ENCODE results near the gene ENTPD6. TPM values are rescaled to one million over a fixed set of nuclear protein-coding genes. Genes with fewer than 3 reads are reported as not detected.

ENTPD6 gene
- total and polyA plus RNA-seq, 2 donors (not counting 1 experiment from before 2014, with no cell fraction given): 64.4 to 79.8 TPM

DNA sequence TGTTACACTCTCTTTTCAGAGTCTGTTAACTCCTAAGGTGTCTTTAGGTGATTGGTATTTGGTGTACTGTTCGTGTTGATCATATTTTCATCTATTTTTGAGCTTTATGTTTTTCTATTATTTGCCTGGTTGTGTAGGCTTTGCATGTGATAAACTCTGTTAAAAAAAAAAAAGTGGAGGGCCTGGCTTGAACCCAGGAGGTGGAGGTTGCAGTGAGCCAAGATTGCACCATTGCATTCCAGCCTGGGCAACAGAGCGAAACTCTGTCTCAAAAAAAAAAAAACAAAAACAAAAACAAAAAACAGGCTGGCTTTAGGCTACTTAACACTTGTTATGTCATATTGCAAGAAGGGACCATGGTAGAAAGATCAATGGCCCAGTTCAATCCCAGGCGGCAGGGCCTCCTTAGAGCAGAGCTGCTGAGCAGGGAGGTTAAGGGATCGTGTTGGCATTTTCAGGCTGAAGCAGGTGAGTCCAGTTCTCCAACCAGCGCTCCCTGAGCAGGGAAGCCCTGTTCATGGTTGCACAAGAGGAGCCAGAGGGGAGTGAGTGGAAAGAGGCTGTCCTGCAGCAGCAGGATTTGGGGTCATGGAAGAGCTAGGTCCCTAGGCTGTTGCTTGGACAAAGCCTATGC, 60.8 kb downstream of the ENTPD6 start:
- no peak for DNase-seq
- H3K27ac Mint-ChIP-seq: no peak overlapping the region
- H3K9me3 ChIP-seq (ENCODE audit: control extremely low read depth in 1 of 3, control insufficient read depth in 2 of 3, insufficient read depth in 1 of 3, low read length in 2 of 3): no peaks in the 10 kb centered on the region
- H3K4me3 Mint-ChIP-seq: no peak overlapping the region
- no peak overlapping the region for H3K4me2 ChIP-seq (replicated peaks; ENCODE audit: low read depth, low read length, poor library complexity, severe bottlenecking)
- peaks cover 21% of the 10 kb centered on the region for H4K20me1 ChIP-seq (ENCODE audit: control insufficient read depth, insufficient read depth, low read length, poor library complexity, severe bottlenecking)
- H3K4me1 Mint-ChIP-seq: no peaks in the 10 kb centered on the region
- no peaks in the 10 kb centered on the region for H3K4me1 ChIP-seq (ENCODE audit: control insufficient read depth in 2 of 2, insufficient read depth in 2 of 2, low read length in 2 of 2)
- CTCF ChIA-PET: no interaction called here
- H3K27me3 ChIP-seq (replicated peaks in 1 of 4; ENCODE audit: control extremely low read depth in 1 of 4, control insufficient read depth in 3 of 4, insufficient read depth in 4 of 4, low read length in 3 of 4): no peaks in the 10 kb centered on the region
- 100% methylated on average over 3 of the region's 5 CpGs for WGBS (ENCODE audit: insufficient coverage)
- no peak overlapping the region for H2AFZ ChIP-seq (ENCODE audit: insufficient read depth, low read depth, low read length, poor library complexity, severe bottlenecking)
- H3K79me2 ChIP-seq (ENCODE audit: control insufficient read depth, insufficient read depth, low read length): peaks cover 27% of the 10 kb centered on the region
- no peak overlapping the region for H3K9ac ChIP-seq (ENCODE audit: low read length)
- no peak overlapping the region for H3K27ac ChIP-seq (ENCODE audit: low read length in 2 of 2)
- intact Hi-C loops (cut with micrococcal nuclease): no loop called here
- POLR2A ChIA-PET: no interaction called here
- ATAC-seq (ENCODE audit: low read depth): no peak
- no peak for TF ChIP-seq EZH2 (IDR thresholded peaks at IDR 0.05; ENCODE audit: borderline replicate concordance, insufficient read depth, low read depth, low read length, poor library complexity, severe bottlenecking)
- TF ChIP-seq, protein P1, sequence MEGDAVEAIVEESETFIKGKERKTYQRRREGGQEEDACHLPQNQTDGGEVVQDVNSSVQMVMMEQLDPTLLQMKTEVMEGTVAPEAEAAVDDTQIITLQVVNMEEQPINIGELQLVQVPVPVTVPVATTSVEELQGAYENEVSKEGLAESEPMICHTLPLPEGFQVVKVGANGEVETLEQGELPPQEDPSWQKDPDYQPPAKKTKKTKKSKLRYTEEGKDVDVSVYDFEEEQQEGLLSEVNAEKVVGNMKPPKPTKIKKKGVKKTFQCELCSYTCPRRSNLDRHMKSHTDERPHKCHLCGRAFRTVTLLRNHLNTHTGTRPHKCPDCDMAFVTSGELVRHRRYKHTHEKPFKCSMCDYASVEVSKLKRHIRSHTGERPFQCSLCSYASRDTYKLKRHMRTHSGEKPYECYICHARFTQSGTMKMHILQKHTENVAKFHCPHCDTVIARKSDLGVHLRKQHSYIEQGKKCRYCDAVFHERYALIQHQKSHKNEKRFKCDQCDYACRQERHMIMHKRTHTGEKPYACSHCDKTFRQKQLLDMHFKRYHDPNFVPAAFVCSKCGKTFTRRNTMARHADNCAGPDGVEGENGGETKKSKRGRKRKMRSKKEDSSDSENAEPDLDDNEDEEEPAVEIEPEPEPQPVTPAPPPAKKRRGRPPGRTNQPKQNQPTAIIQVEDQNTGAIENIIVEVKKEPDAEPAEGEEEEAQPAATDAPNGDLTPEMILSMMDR (IDR thresholded peaks at IDR 0.05): no peak
- peaks cover 5 to 13% of the 10 kb centered on the region in 2 experiments for H3K36me3 ChIP-seq (replicated peaks in 1 of 2; ENCODE audit: control extremely low read depth in 1 of 2, control insufficient read depth in 1 of 2, extremely low read depth in 1 of 2, insufficient read depth in 2 of 2, low read length in 1 of 2)
- H3K27me3 Mint-ChIP-seq: no peaks in the 10 kb centered on the region
- H3K4me3 ChIP-seq (ENCODE audit: control extremely low read depth in 1 of 5, extremely low read depth in 1 of 5, insufficient read depth in 1 of 5, low read depth in 2 of 5, low read length in 4 of 5): no peak overlapping the region
- H3K9me3 Mint-ChIP-seq (ENCODE audit: insufficient read depth): no peaks in the 10 kb centered on the region

DNA sequence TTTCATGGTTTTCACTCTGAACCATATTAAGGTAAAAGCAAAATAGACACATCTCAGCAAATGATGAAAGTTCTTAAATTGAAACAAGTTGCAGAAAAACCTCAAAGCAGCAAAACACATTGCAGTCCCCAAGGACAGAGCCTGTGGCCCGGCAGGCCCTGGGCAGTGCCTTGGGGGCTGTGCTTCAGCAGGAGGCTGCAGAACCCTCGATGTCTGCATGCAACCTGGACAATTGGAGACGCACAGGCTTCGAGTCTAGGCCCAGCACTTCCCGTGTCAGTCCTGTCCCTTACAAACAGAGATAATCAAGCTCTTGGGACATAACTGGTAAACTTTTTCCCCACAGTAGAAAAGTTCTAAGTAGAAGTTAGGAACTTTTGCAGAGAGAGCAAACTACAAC, 61.6 kb downstream of the ENTPD6 start:
- intact Hi-C loops (cut with micrococcal nuclease): no loop called here
- H3K9me3 ChIP-seq (ENCODE audit: control extremely low read depth in 1 of 3, control insufficient read depth in 2 of 3, insufficient read depth in 1 of 3, low read length in 2 of 3): no peaks in the 10 kb centered on the region
- Mint-ChIP-seq H3K4me1 (no peaks in the 10 kb centered on the region), H3K4me3 (no peak overlapping the region), H3K27me3 (no peaks in the 10 kb centered on the region), H3K27ac (no peak overlapping the region), H3K9me3 (ENCODE audit: insufficient read depth) (peaks cover 3% of the 10 kb centered on the region)
- 62% methylated on average over 2 of the region's 5 CpGs for WGBS (ENCODE audit: insufficient coverage)
- no peak for ATAC-seq (ENCODE audit: low read depth)
- ChIA-PET POLR2A (no interaction called here), CTCF (no interaction called here)
- no peak overlapping the region for H2AFZ ChIP-seq (ENCODE audit: insufficient read depth, low read depth, low read length, poor library complexity, severe bottlenecking)
- H3K4me2 ChIP-seq (replicated peaks; ENCODE audit: low read depth, low read length, poor library complexity, severe bottlenecking): no peak overlapping the region
- peaks cover 5 to 13% of the 10 kb centered on the region in 2 experiments for H3K36me3 ChIP-seq (replicated peaks in 1 of 2; ENCODE audit: control extremely low read depth in 1 of 2, control insufficient read depth in 1 of 2, extremely low read depth in 1 of 2, insufficient read depth in 2 of 2, low read length in 1 of 2)
- H3K79me2 ChIP-seq (ENCODE audit: control insufficient read depth, insufficient read depth, low read length): peaks cover 26% of the 10 kb centered on the region
- H3K9ac ChIP-seq (ENCODE audit: low read length): no peak overlapping the region
- DNase-seq: no peak
- peaks cover 21% of the 10 kb centered on the region for H4K20me1 ChIP-seq (ENCODE audit: control insufficient read depth, insufficient read depth, low read length, poor library complexity, severe bottlenecking)
- no peaks in the 10 kb centered on the region for H3K27me3 ChIP-seq (replicated peaks in 1 of 4; ENCODE audit: control extremely low read depth in 1 of 4, control insufficient read depth in 3 of 4, insufficient read depth in 4 of 4, low read length in 3 of 4)
- no peaks in the 10 kb centered on the region for H3K4me1 ChIP-seq (ENCODE audit: control insufficient read depth in 2 of 2, insufficient read depth in 2 of 2, low read length in 2 of 2)
- no peak overlapping the region for H3K27ac ChIP-seq (ENCODE audit: low read length in 2 of 2)
- TF ChIP-seq, protein P1 (IDR thresholded peaks at IDR 0.05): no peak
- no peak for TF ChIP-seq EZH2 (IDR thresholded peaks at IDR 0.05; ENCODE audit: borderline replicate concordance, insufficient read depth, low read depth, low read length, poor library complexity, severe bottlenecking)
- no peak overlapping the region for H3K4me3 ChIP-seq (ENCODE audit: control extremely low read depth in 1 of 5, extremely low read depth in 1 of 5, insufficient read depth in 1 of 5, low read depth in 2 of 5, low read length in 4 of 5)

Data from B cell (primary cell).